H1 (cell line): ENCODE data around the gene AFF2.

Source experiments
- BCL11A ChIP-seq, 2 experiments: IDR thresholded peaks; one replicate each; pipeline ENCODE4 v1.6.1; 2011; ENCODE audit warnings: low read depth in 2 of 2, low read length in 2 of 2, mild to moderate bottlenecking in 2 of 2
- BRCA1 ChIP-seq: IDR thresholded peaks from 2 replicates; pipeline ENCODE4 v1.6.1; 2012; ENCODE audit warnings: low read depth, low read length, improper control_type of control experiment
- CBX8 ChIP-seq: fragments of 300-800, 300-1000 bp; sonication (generic); IDR thresholded peaks from 2 replicates; pipeline ENCODE4 v1.7.1; 2016; ENCODE audit warnings: low read depth, low read length, borderline replicate concordance
- RXRA ChIP-seq: IDR thresholded peaks from 2 replicates; pipeline ENCODE4 v1.6.1; 2011; ENCODE audit warnings: low read depth, mild to moderate bottlenecking, low read length, moderate library complexity; ENCODE audit not compliant: insufficient read depth
- SP2 ChIP-seq: IDR thresholded peaks from 2 replicates; pipeline ENCODE4 v1.6.1; 2012; ENCODE audit warnings: mild to moderate bottlenecking, low read length, inconsistent platforms
- TAF7 ChIP-seq: optimal IDR thresholded peaks from 2 replicates; pipeline ENCODE3; 2011; ENCODE audit warnings: low read depth, mild to moderate bottlenecking, inconsistent platforms, low read length, moderate library complexity, borderline replicate concordance
- TF ChIP-seq, protein P1 (sequence below), 3 experiments: IDR thresholded peaks; 1 replicate in 2 of 3; 2 replicates in 1 of 3; pipeline versions ENCODE4 v1.5.1 to v1.6.1; 2011; ENCODE audit warnings: low read length in 3 of 3, mild to moderate bottlenecking in 3 of 3, inconsistent platforms in 2 of 3, low read depth in 1 of 3, moderate library complexity in 1 of 3; ENCODE audit not compliant: insufficient read depth in 1 of 3; ENCODE audit errors: control extremely low read depth in 1 of 3

- TF ChIP-seq TAF7, result no peak
- TF ChIP-seq, protein P1, sequence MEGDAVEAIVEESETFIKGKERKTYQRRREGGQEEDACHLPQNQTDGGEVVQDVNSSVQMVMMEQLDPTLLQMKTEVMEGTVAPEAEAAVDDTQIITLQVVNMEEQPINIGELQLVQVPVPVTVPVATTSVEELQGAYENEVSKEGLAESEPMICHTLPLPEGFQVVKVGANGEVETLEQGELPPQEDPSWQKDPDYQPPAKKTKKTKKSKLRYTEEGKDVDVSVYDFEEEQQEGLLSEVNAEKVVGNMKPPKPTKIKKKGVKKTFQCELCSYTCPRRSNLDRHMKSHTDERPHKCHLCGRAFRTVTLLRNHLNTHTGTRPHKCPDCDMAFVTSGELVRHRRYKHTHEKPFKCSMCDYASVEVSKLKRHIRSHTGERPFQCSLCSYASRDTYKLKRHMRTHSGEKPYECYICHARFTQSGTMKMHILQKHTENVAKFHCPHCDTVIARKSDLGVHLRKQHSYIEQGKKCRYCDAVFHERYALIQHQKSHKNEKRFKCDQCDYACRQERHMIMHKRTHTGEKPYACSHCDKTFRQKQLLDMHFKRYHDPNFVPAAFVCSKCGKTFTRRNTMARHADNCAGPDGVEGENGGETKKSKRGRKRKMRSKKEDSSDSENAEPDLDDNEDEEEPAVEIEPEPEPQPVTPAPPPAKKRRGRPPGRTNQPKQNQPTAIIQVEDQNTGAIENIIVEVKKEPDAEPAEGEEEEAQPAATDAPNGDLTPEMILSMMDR (IDR thresholded peaks at IDR 0.05; ENCODE audit: control extremely low read depth in 1 of 3, insufficient read depth in 1 of 3, low read depth in 1 of 3, low read length in 3 of 3), result no peak
- TF ChIP-seq RXRA, result no peak
- no peak for TF ChIP-seq BRCA1
- no peak for TF ChIP-seq BCL11A (IDR thresholded peaks at IDR 0.05; ENCODE audit: low read depth in 2 of 2, low read length in 2 of 2)
- TF ChIP-seq CBX8, result no peak
- no peak for TF ChIP-seq SP2
Observed at GRCh38 chrX:148567779-148568178, 67.4 kb downstream of the AFF2 start.
